Endothelial cell of umbilical vein (primary cell): Measurements from ENCODE around the gene LAMA5. TPM values are rescaled to one million over a fixed set of nuclear protein-coding genes. Genes with fewer than 3 reads are reported as not detected.

ENCODE experiments used
- Bru-seq: library from RNA; stranded (reverse); fragments of 400-500 nt; gene quantifications from one replicate; lab custom pipeline; 2021; lab: Mats Ljungman, UMichigan
- BruChase-seq, 2 experiments: library from RNA; stranded (reverse); fragments of 400-500 nt; gene quantifications; one replicate each; lab custom pipeline; 2021; lab: Mats Ljungman, UMichigan
- BruUV-seq: library from RNA; stranded (reverse); fragments of 400-500 nt; replicated peaks from 2 replicates; lab custom pipeline; 2021; lab: Mats Ljungman, UMichigan
- CTCF ChIA-PET: fragments of 300-600, 350-600 bp; sonication (Branson Sonifier 250); formaldehyde crosslinking; loops from one replicate; lab custom pipeline; 2021; ENCODE audit warnings: antibody characterized with exemption, inconsistent platforms; lab: Charles Lee
- POLR2A ChIA-PET: fragments of 300-600, 350-600 bp; sonication (Branson Sonifier 250); formaldehyde crosslinking; loops from one replicate; lab custom pipeline; 2021; ENCODE audit warnings: antibody characterized with exemption, inconsistent platforms; lab: Charles Lee
- DNase-seq: peaks from one replicate; pipeline ENCODE4 v3.0.0-alpha.2; 2011; ENCODE audit warnings: low read depth, low spot score
- FAIRE-seq: peaks from 2 replicates; lab custom pipeline; 2011; peaks lifted over from hg19 to GRCh38; lab: Jason Lieb, UNC
- H2AFZ ChIP-seq: 2 replicates; pipeline ENCODE4 v1.6.0; 2012; ENCODE audit warnings: low read depth, low read length, control low read depth, inconsistent platforms
- H3K27ac ChIP-seq: 2 replicates; pipeline ENCODE4 v1.5.1; 2011; ENCODE audit warnings: low read depth, mild to moderate bottlenecking, control low read depth, low read length, moderate library complexity; ENCODE audit not compliant: insufficient read depth
- H3K27me3 ChIP-seq, 2 experiments: 2 replicates each; pipeline versions ENCODE4 v1.6.0 to v1.6.1; 2011; ENCODE audit warnings: low read length in 2 of 2, mixed read lengths in 1 of 2; ENCODE audit not compliant: control insufficient read depth in 2 of 2, insufficient read depth in 2 of 2
- H3K36me3 ChIP-seq, 2 experiments: 2 replicates in 1 of 2; 3 replicates in 1 of 2; pipeline ENCODE4 v1.5.1; 2011; ENCODE audit warnings: low read length in 2 of 2, mild to moderate bottlenecking in 1 of 2, moderate library complexity in 1 of 2; ENCODE audit not compliant: control insufficient read depth in 2 of 2, insufficient read depth in 2 of 2; ENCODE audit errors: extremely low read depth in 1 of 2
- H3K4me1 ChIP-seq: 3 replicates; pipeline ENCODE4 v1.5.1; 2011; ENCODE audit warnings: mild to moderate bottlenecking, low read length; ENCODE audit not compliant: control insufficient read depth, insufficient read depth; ENCODE audit errors: extremely low read depth
- H3K4me2 ChIP-seq: 2 replicates; pipeline ENCODE4 v1.6.1; 2011; ENCODE audit warnings: low read length, control low read depth, mixed read lengths; ENCODE audit not compliant: insufficient read depth
- H3K4me3 ChIP-seq, 3 experiments: fragments of 200-600 bp in 1 of 3; sonication (generic), shearing (Covaris generic) in 1 of 3; replicated peaks in 1 of 3; 2 replicates each; pipeline ENCODE4 v1.5.1; 2011 to 2016; ENCODE audit warnings: control low read depth in 3 of 3, low read length in 3 of 3, mild to moderate bottlenecking in 2 of 3, inconsistent platforms in 1 of 3, low read depth in 1 of 3, moderate library complexity in 1 of 3; ENCODE audit not compliant: insufficient read depth in 1 of 3
- H3K79me2 ChIP-seq: 2 replicates; pipeline ENCODE4 v1.6.0; 2012; ENCODE audit warnings: low read length, inconsistent platforms; ENCODE audit not compliant: control insufficient read depth, insufficient read depth
- H3K9ac ChIP-seq: replicated peaks from 2 replicates; pipeline ENCODE3; 2011; ENCODE audit warnings: low read length, control low read depth; ENCODE audit not compliant: insufficient read depth; ENCODE audit errors: extremely low read depth
- H3K9me1 ChIP-seq: replicated peaks from 3 replicates; pipeline ENCODE4 v1.6.0; 2011; ENCODE audit warnings: mild to moderate bottlenecking, low read length; ENCODE audit not compliant: control insufficient read depth, insufficient read depth; ENCODE audit errors: extremely low read depth
- H3K9me3 ChIP-seq: replicated peaks from 2 replicates; pipeline ENCODE4 v1.5.1; 2012; ENCODE audit warnings: low read length, inconsistent platforms; ENCODE audit not compliant: control insufficient read depth, insufficient read depth
- H4K20me1 ChIP-seq: replicated peaks from 2 replicates; pipeline ENCODE3; 2011; ENCODE audit warnings: mild to moderate bottlenecking, low read length; ENCODE audit not compliant: control insufficient read depth, insufficient read depth; ENCODE audit errors: extremely low read depth
- CTCF ChIP-seq, 2 donors: IDR thresholded peaks; 1 replicate in 1 of 2; 2 replicates in 1 of 2; pipeline ENCODE4 v1.5.1; 2011; ENCODE audit warnings: low read length in 2 of 2, mild to moderate bottlenecking in 2 of 2, moderate library complexity in 2 of 2, control low read depth in 1 of 2, inconsistent platforms in 1 of 2, low read depth in 1 of 2; ENCODE audit not compliant: insufficient read depth in 1 of 2; ENCODE audit errors: extremely low read depth in 1 of 2
- EZH2 ChIP-seq: IDR thresholded peaks from 2 replicates; pipeline ENCODE4 v1.6.1; 2012; ENCODE audit warnings: borderline replicate concordance, low read depth, mild to moderate bottlenecking, moderate library complexity, low read length, inconsistent platforms; ENCODE audit not compliant: severe bottlenecking
- FOS ChIP-seq: IDR thresholded peaks from 2 replicates; pipeline ENCODE4 v1.6.1; 2011; ENCODE audit warnings: mild to moderate bottlenecking, low read length, moderate library complexity, borderline replicate concordance; ENCODE audit not compliant: insufficient read depth
- GATA2 ChIP-seq: IDR thresholded peaks from 2 replicates; pipeline ENCODE4 v1.7.0; 2011; ENCODE audit warnings: low read depth, mild to moderate bottlenecking, moderate library complexity, mixed read lengths, low read length; ENCODE audit not compliant: insufficient read length, insufficient read depth
- JUN ChIP-seq: IDR thresholded peaks from 2 replicates; pipeline ENCODE4 v1.6.1; 2011; ENCODE audit warnings: borderline replicate concordance, low read depth; ENCODE audit not compliant: insufficient read length, insufficient read depth
- MAX ChIP-seq: IDR thresholded peaks from 2 replicates; pipeline ENCODE4 v1.6.1; 2011; ENCODE audit not compliant: insufficient read depth, insufficient read length
- MYC ChIP-seq: IDR thresholded peaks from one replicate; pipeline ENCODE4 v1.6.1; 2011; ENCODE audit warnings: mild to moderate bottlenecking, low read depth, low read length
- POLR2A ChIP-seq: IDR thresholded peaks from 2 replicates; pipeline ENCODE4 v1.6.1; 2012; ENCODE audit warnings: low read depth, mild to moderate bottlenecking, control low read depth, low read length
- POLR2AphosphoS5 ChIP-seq: IDR thresholded peaks from 2 replicates; pipeline ENCODE4 v1.6.1; 2012; ENCODE audit warnings: low read depth, mild to moderate bottlenecking, control low read depth, low read length, moderate library complexity; ENCODE audit not compliant: insufficient read depth
- dilution Hi-C: fragments of 300-500 bp; cut with MboI; formaldehyde crosslinking; loops from one replicate; pipeline ENCODE4 v1.15.0; 2019; ENCODE audit warnings: low sequenced_read_pairs; ENCODE audit not compliant: extremely low pct_ligation_motif_present
- intact Hi-C: fragments of 100-400 bp; cut with micrococcal nuclease; formaldehyde crosslinking; loops from one replicate; pipeline ENCODE4 v1.10.0; 2022
- long read RNA-seq: library from polyadenylated mRNA; stranded (forward); transcript quantifications from one replicate; pipeline ENCODE4 v2.0.0, GENCODE V29; 2021
- polyA minus RNA-seq, 3 experiments: library from RNA; depleted of rRNA, polyadenylated mRNA; stranded (reverse); fragments of >200 nt; gene quantifications; 1 replicate in 1 of 3; 2 replicates in 2 of 3; pipeline ENCODE4 v1.2.3, GENCODE V29; 2011
- polyA plus RNA-seq, 4 experiments: library from polyadenylated mRNA; depleted of rRNA in 3 of 4; stranded (reverse) in 3 of 4; unstranded in 1 of 4; fragments of >200 nt; gene quantifications; 2 replicates each; pipeline versions ENCODE4 v1.2.1 to v1.2.3, GENCODE V29; 2011 to 2012; ENCODE audit warnings: missing spikeins in 1 of 4
- total RNA-seq: library from RNA; stranded (reverse); gene quantifications from 2 replicates; pipeline ENCODE4 v1.2.3, GENCODE V29; 2021

Gene LAMA5
- 138 and 145 TPM in 2 replicates for total RNA-seq
- polyA plus RNA-seq: 24.0 and 27.2 TPM in 2 replicates
- 11.0 and 16.9 TPM in 2 replicates for polyA plus RNA-seq (2011; cell fraction: cytosol; rRNA removed)
- polyA plus RNA-seq (2011; cell fraction: nucleus; rRNA removed): 154 and 169 TPM in 2 replicates
- 61.7 and 63.1 TPM in 2 replicates for polyA plus RNA-seq (2012)
- polyA minus RNA-seq: 18.0 and 30.4 TPM in 2 replicates
- polyA minus RNA-seq (2011; cell fraction: cytosol; rRNA and poly(A)+ RNA removed): 51.0 TPM
- 57.6 and 115 TPM in 2 replicates for polyA minus RNA-seq (2011; cell fraction: nucleus; rRNA and poly(A)+ RNA removed)
- Bru-seq, nascent RNA: percentile 54 among the genes with signal in this experiment
- BruChase-seq, experiment 1, labeled RNA remaining after a 6-hour chase: percentile 83 among the genes with signal in this experiment
- percentile 74 among the genes with signal in this experiment for BruChase-seq, experiment 2, labeled RNA remaining after a 2-hour chase
- long read RNA-seq, partial matches to known transcripts: 49 of 67 reads
- long read RNA-seq, other reads (novel, unspliced or antisense): 17 of 67 reads

GRCh38 chr20:62367136-62367632 lies at the start of gene LAMA5:
Gene LAMA5 (minus strand): TSS chr20:62367312. CDS start chr20:62367245, 67 bp downstream.
- BruUV-seq: no TSS peak
- Histone ChIP-seq H3K27me3 (no peaks in the 10 kb centered on the region), H4K20me1 (no peaks in the 10 kb centered on the region), H3K27ac (peak within 1 kb of the TSS; percentile 21), H3K4me1 (peaks cover 48% of the 10 kb centered on the region), H3K9ac (peak within 1 kb of the TSS; percentile 71), H3K4me2 (peak within 1 kb of the TSS; percentile 61), H3K79me2 (peaks cover 46% of the 10 kb centered on the region), H3K9me1 (no peaks in the 10 kb centered on the region), H3K9me3 (no peaks in the 10 kb centered on the region), H3K4me3 (peak within 1 kb of the TSS; percentile 41 to 71 (median 60)), H3K36me3 (no peaks in the 10 kb centered on the region), H2AFZ (peak within 1 kb of the TSS; percentile 61)
- DNase-seq: no peak
- FAIRE-seq: no peak
- TF ChIP-seq POLR2AphosphoS5 (peak; percentile 82), FOS (no peak)
- ChIA-PET POLR2A (no interaction called here), CTCF (interaction anchor here (2.3 to 9.9 kb wide), 5 partner anchors 9 to 65 kb away, joined by 8 to 179 read pairs (median 13); partner anchors contain the start of gene ADRM1)
- dilution Hi-C loops (no loop called here), intact Hi-C loops (no loop called here)

- TF ChIP-seq EZH2: no peak
- TF ChIP-seq MYC: no peak
- no peak for TF ChIP-seq MAX
- no peak for TF ChIP-seq POLR2A
- TF ChIP-seq JUN: no peak
- no peak for TF ChIP-seq CTCF (IDR thresholded peaks at IDR 0.05; ENCODE audit: extremely low read depth in 1 of 2, insufficient read depth in 1 of 2, low read depth in 1 of 2, low read length in 2 of 2)
- TF ChIP-seq GATA2: no peak
- no peak for TF ChIP-seq POLR2AphosphoS5
- no peak for TF ChIP-seq FOS
- dilution Hi-C loops (no loop called here), intact Hi-C loops (no loop called here)
- H3K9me3 ChIP-seq: no peaks in the 10 kb centered on the region
- CTCF ChIA-PET: interaction anchor here (1.2 kb wide), 1 partner anchor 202 kb away, joined by 3 read pairs; no protein-coding TSS in a partner anchor
- POLR2A ChIA-PET: no interaction called here
- no peaks in the 10 kb centered on the region for H3K36me3 ChIP-seq
- FAIRE-seq (no peak), DNase-seq (no peak)
- H4K20me1 ChIP-seq: no peaks in the 10 kb centered on the region
- no peak overlapping the region for H2AFZ ChIP-seq
- H3K27me3 ChIP-seq: no peaks in the 10 kb centered on the region
- H3K4me1 ChIP-seq: no peaks in the 10 kb centered on the region
- H3K4me3 ChIP-seq: no peak overlapping the region
- no peak overlapping the region for H3K9ac ChIP-seq
- no TSS peak for BruUV-seq
- no peaks in the 10 kb centered on the region for H3K9me1 ChIP-seq
- H3K27ac ChIP-seq: no peak overlapping the region
- no peak overlapping the region for H3K4me2 ChIP-seq
- no peaks in the 10 kb centered on the region for H3K79me2 ChIP-seq
These were observed 48.4 kb upstream of the LAMA5 start for GRCh38 chr20:62415354-62416111.
